ENCODE measurements around the gene PDCD1LG2.

DNA sequence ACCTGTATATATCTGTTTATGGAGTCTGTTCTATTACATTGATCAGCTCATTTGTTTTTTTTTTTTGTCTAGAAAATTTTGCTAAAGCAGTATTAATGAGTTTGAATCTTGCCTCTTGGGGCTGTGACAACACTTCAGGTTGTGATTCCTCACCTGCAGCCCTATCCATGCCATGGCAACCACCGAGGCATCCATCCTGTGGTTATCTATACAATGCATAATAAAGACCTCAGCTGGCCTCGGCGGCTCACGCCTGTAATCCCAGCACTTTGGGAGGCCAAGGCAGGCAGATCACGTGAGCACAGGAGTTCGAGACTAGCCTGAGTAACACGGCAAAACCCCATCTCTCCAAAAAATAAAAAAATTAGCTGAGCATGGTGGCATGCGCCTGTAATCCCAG, 28.1 kb upstream of the PDCD1LG2 start:
- TF ChIP-seq, protein P1, sequence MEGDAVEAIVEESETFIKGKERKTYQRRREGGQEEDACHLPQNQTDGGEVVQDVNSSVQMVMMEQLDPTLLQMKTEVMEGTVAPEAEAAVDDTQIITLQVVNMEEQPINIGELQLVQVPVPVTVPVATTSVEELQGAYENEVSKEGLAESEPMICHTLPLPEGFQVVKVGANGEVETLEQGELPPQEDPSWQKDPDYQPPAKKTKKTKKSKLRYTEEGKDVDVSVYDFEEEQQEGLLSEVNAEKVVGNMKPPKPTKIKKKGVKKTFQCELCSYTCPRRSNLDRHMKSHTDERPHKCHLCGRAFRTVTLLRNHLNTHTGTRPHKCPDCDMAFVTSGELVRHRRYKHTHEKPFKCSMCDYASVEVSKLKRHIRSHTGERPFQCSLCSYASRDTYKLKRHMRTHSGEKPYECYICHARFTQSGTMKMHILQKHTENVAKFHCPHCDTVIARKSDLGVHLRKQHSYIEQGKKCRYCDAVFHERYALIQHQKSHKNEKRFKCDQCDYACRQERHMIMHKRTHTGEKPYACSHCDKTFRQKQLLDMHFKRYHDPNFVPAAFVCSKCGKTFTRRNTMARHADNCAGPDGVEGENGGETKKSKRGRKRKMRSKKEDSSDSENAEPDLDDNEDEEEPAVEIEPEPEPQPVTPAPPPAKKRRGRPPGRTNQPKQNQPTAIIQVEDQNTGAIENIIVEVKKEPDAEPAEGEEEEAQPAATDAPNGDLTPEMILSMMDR (IDR thresholded peaks at IDR 0.05) = no peak
- TF ChIP-seq POLR2AphosphoS5 (IDR thresholded peaks at IDR 0.05) (no peak), POLR2A (IDR thresholded peaks at IDR 0.05; ENCODE audit: low read depth) (no peak)

Data from esophagus muscularis mucosa (tissue), 3 donors.